ENCODE data around the gene SHC2.
"Not testable (repeated sequence)": the region's sequence is repeated elsewhere in the genome, so short reads cannot be mapped to it uniquely, and the experiment has no call there.

SHC2 gene

GRCh38 chr19:438416-438958 lies 22.3 kb downstream of the SHC2 start:
- no peak for TF ChIP-seq ZNF274 (IDR thresholded peaks at IDR 0.05; ENCODE audit: low read depth, low read length)
- H3K4me3 ChIP-seq (ENCODE audit: low read length), result no peak overlapping the region

GRCh38 chr19:437041-437440 lies 23.8 kb downstream of the SHC2 start:
- no peak overlapping the region for H3K4me3 ChIP-seq (ENCODE audit: low read length)
- no peak for TF ChIP-seq ZNF274 (IDR thresholded peaks at IDR 0.05; ENCODE audit: low read depth, low read length)

- H3K4me3 ChIP-seq (ENCODE audit: low read length), result no peak overlapping the region
- no peak for TF ChIP-seq ZNF274 (IDR thresholded peaks at IDR 0.05; ENCODE audit: low read depth, low read length)
Observed at GRCh38 chr19:436413-436950, 24.4 kb downstream of the SHC2 start.

- no peak for TF ChIP-seq ZNF274 (IDR thresholded peaks at IDR 0.05; ENCODE audit: low read depth, low read length)
Observed at GRCh38 chr19:435707-436412, 25.0 kb downstream of the SHC2 start.

GRCh38 chr19:435056-435706 lies 25.7 kb downstream of the SHC2 start:
- no peak for TF ChIP-seq ZNF274 (IDR thresholded peaks at IDR 0.05; ENCODE audit: low read depth, low read length)

More at GRCh38 chr19:435707-436412, 25.0 kb downstream of the SHC2 start:
- H3K4me3 ChIP-seq (ENCODE audit: low read length), result no peak overlapping the region

GRCh38 chr19:434152-434960 lies 26.5 kb downstream of the SHC2 start:
- H3K4me3 ChIP-seq (ENCODE audit: low read length), result no peak overlapping the region
- no peak for TF ChIP-seq ZNF274 (IDR thresholded peaks at IDR 0.05; ENCODE audit: low read depth, low read length)

More at GRCh38 chr19:435056-435706, 25.7 kb downstream of the SHC2 start:
- H3K4me3 ChIP-seq (ENCODE audit: low read length), result no peak overlapping the region

GRCh38 chr19:430701-431100 lies 30.1 kb downstream of the SHC2 start:
- H3K4me3 ChIP-seq (ENCODE audit: low read length), result no peak overlapping the region
- no peak for TF ChIP-seq ZNF274 (IDR thresholded peaks at IDR 0.05; ENCODE audit: low read depth, low read length)

- TF ChIP-seq ZNF274 (IDR thresholded peaks at IDR 0.05; ENCODE audit: low read depth, low read length), result no peak
- no peak overlapping the region for H3K4me3 ChIP-seq (ENCODE audit: low read length)
Observed at GRCh38 chr19:428149-428548, 32.7 kb downstream of the SHC2 start.

- not testable (repeated sequence) for H3K4me3 ChIP-seq (ENCODE audit: low read length)
Observed at GRCh38 chr19:427675-428074, 33.2 kb downstream of the SHC2 start.

GRCh38 chr19:426725-427445 lies 33.9 kb downstream of the SHC2 start:
- H3K4me3 ChIP-seq (ENCODE audit: low read length), result no peak overlapping the region
- TF ChIP-seq ZNF274 (IDR thresholded peaks at IDR 0.05; ENCODE audit: low read depth, low read length), result no peak

GRCh38 chr19:425056-425455 lies 35.8 kb downstream of the SHC2 start:
- no peak for TF ChIP-seq ZNF274 (IDR thresholded peaks at IDR 0.05; ENCODE audit: low read depth, low read length)
- no peak overlapping the region for H3K4me3 ChIP-seq (ENCODE audit: low read length)

- TF ChIP-seq ZNF274 (IDR thresholded peaks at IDR 0.05; ENCODE audit: low read depth, low read length), result no peak
- H3K4me3 ChIP-seq (ENCODE audit: low read length), result no peak overlapping the region
Observed at GRCh38 chr19:424546-424945, 36.3 kb downstream of the SHC2 start.

GRCh38 chr19:423691-424466 lies 37.0 kb downstream of the SHC2 start:
- no peak for TF ChIP-seq ZNF274 (IDR thresholded peaks at IDR 0.05; ENCODE audit: low read depth, low read length)
- H3K4me3 ChIP-seq (ENCODE audit: low read length), result no peak overlapping the region

GRCh38 chr19:422917-423226 lies 38.0 kb downstream of the SHC2 start:
- not testable (repeated sequence) for H3K4me3 ChIP-seq (ENCODE audit: low read length)
